K562 (cell line): ENCODE measurements around the gene SLC2A4. TPM values are rescaled to one million over a fixed set of nuclear protein-coding genes. Genes with fewer than 3 reads are reported as not detected.

Source experiments
- ATAC-seq: fragments of 200-7000 bp; cut with Tn5 transposase; 3 replicates; pipeline ENCODE4 v1.9.1; 2020; ENCODE audit warnings: moderate library complexity
- BruUV-seq: library from RNA; stranded (reverse); fragments of 400-500 nt; replicated peaks from 2 replicates; lab custom pipeline; 2021; lab: Mats Ljungman, UMichigan
- CTCF ChIA-PET: fragments of 300-600 bp; formaldehyde crosslinking; extraction: SDS; loops from one replicate; lab custom pipeline; 2021; ENCODE audit warnings: low intra/inter-chr PET ratio; lab: Yijun Ruan, JAX
- POLR2A ChIA-PET: fragments of 300-600, 350-650 bp; sonication (Branson Sonifier 250); formaldehyde crosslinking; extraction: SDS; loops from one replicate; lab custom pipeline; 2021; ENCODE audit warnings: antibody characterized with exemption, inconsistent platforms; lab: Yijun Ruan, JAX
- DNase-seq, 4 experiments: peaks; one replicate each; pipeline versions ENCODE4 v3.0.0 to v3.0.0-alpha.2; 2011 to 2018; ENCODE audit warnings: low spot score in 3 of 4, mixed read lengths in 3 of 4; ENCODE audit errors: extremely low read depth in 1 of 4
- FAIRE-seq: peaks from 2 replicates; lab custom pipeline; 2011; peaks lifted over from hg19 to GRCh38; lab: Jason Lieb, UNC
- H2AFZ ChIP-seq: 2 replicates; pipeline ENCODE4 v1.6.0; 2011; ENCODE audit warnings: low read depth, low read length, control low read depth, inconsistent platforms
- H3K27ac ChIP-seq: fragments of 200-600 bp; 3 replicates; pipeline ENCODE4 v1.8.0; 2011; ENCODE audit warnings: low read depth, mild to moderate bottlenecking, control low read depth, inconsistent platforms, low read length, moderate library complexity, mixed read lengths; ENCODE audit errors: extremely low read depth
- H3K27me3 ChIP-seq, 2 experiments: fragments of 300-600 bp in 1 of 2; 2 replicates in 1 of 2; 3 replicates in 1 of 2; pipeline versions ENCODE4 v1.6.0 to v1.8.0; 2011; ENCODE audit warnings: inconsistent platforms in 2 of 2, low read length in 2 of 2, mild to moderate bottlenecking in 1 of 2, mixed read lengths in 1 of 2, moderate library complexity in 1 of 2; ENCODE audit not compliant: control insufficient read depth in 2 of 2, insufficient read depth in 2 of 2
- H3K36me3 ChIP-seq: fragments of 300-600 bp; 3 replicates; pipeline ENCODE4 v1.8.0; 2011; ENCODE audit warnings: mild to moderate bottlenecking, low read length, inconsistent platforms; ENCODE audit not compliant: control insufficient read depth, insufficient read depth
- H3K4me1 ChIP-seq, 2 experiments: fragments of 200-600 bp in 1 of 2; replicated peaks in 1 of 2; 2 replicates in 1 of 2; 3 replicates in 1 of 2; pipeline versions ENCODE4 v1.5.1 to v1.8.0; 2011; ENCODE audit warnings: inconsistent platforms in 2 of 2, low read length in 2 of 2, mild to moderate bottlenecking in 1 of 2, mixed read lengths in 1 of 2, moderate library complexity in 1 of 2; ENCODE audit not compliant: control insufficient read depth in 2 of 2, insufficient read depth in 2 of 2
- H3K4me2 ChIP-seq: 2 replicates; pipeline ENCODE4 v1.6.1; 2011; ENCODE audit warnings: low read length, control low read depth, inconsistent platforms, mixed read lengths; ENCODE audit not compliant: insufficient read depth
- H3K4me3 ChIP-seq: fragments of 200-600 bp; sonication (generic), shearing (Covaris generic); 2 replicates; pipeline ENCODE4 v1.5.1; 2016; ENCODE audit warnings: control low read depth, inconsistent platforms
- H3K79me2 ChIP-seq: fragments of 200-600 bp; 3 replicates; pipeline ENCODE4 v1.8.0; 2011; ENCODE audit warnings: low read length, inconsistent platforms; ENCODE audit not compliant: control insufficient read depth, insufficient read depth
- H3K9ac ChIP-seq, 2 experiments: 2 replicates each; pipeline versions ENCODE4 v1.6.0 to v1.6.1; 2011; ENCODE audit warnings: low read depth in 2 of 2, low read length in 2 of 2, control low read depth in 1 of 2, inconsistent platforms in 1 of 2, mild to moderate bottlenecking in 1 of 2, mixed read lengths in 1 of 2; ENCODE audit not compliant: insufficient read depth in 1 of 2
- H3K9me1 ChIP-seq: one replicate; pipeline ENCODE4 v1.6.0; 2011; ENCODE audit warnings: inconsistent platforms, mild to moderate bottlenecking, low read length, moderate library complexity; ENCODE audit not compliant: control insufficient read depth, insufficient read depth
- H3K9me3 ChIP-seq: replicated peaks from 2 replicates; pipeline ENCODE4 v1.5.1; 2011; ENCODE audit warnings: low read depth, low read length, inconsistent platforms; ENCODE audit not compliant: control insufficient read depth, insufficient read depth
- H4K20me1 ChIP-seq: replicated peaks from 2 replicates; pipeline ENCODE4 v1.6.1; 2011; ENCODE audit warnings: low read length, inconsistent platforms, mixed read lengths; ENCODE audit not compliant: control insufficient read depth, insufficient read depth
- ASH1L ChIP-seq: fragments of 450-650 bp; IDR thresholded peaks from 2 replicates; pipeline ENCODE4 v1.6.1; 2018; ENCODE audit warnings: borderline replicate concordance, mild to moderate bottlenecking, low read depth; ENCODE audit not compliant: partially characterized antibody
- ETS1 ChIP-seq: conservative IDR thresholded peaks from 2 replicates; pipeline ENCODE4 v1.6.1; 2011; ENCODE audit warnings: low read depth, mild to moderate bottlenecking, low read length; ENCODE audit not compliant: control insufficient read depth
- LARP7 ChIP-seq: fragments of 450-650 bp; IDR thresholded peaks from 2 replicates; pipeline ENCODE4 v1.6.1; 2016
- MAFK ChIP-seq: IDR thresholded peaks from 2 replicates; pipeline ENCODE4 v1.6.1; 2011; ENCODE audit warnings: low read length, improper control_type of control experiment
- MYC ChIP-seq, 2 experiments: fragments of 250-450 bp in 1 of 2; sonication (Bioruptor Pico) in 1 of 2; IDR thresholded peaks; 2 replicates each; pipeline versions ENCODE4 v1.5.1 to v1.6.1; 2012 to 2021; ENCODE audit warnings: low read depth in 2 of 2, borderline replicate concordance in 1 of 2, improper control_type of control experiment in 1 of 2, low read length in 1 of 2, mild to moderate bottlenecking in 1 of 2, moderate library complexity in 1 of 2
- NCOR1 ChIP-seq: fragments of 450-650 bp; IDR thresholded peaks from 2 replicates; pipeline ENCODE4 v1.6.1; 2016; ENCODE audit warnings: mild to moderate bottlenecking, moderate library complexity
- POLR2A ChIP-seq: fragments of 450-650 bp; conservative IDR thresholded peaks from 2 replicates; pipeline ENCODE4 v1.6.1; 2016
- RFX1 ChIP-seq: fragments of 450-650 bp; IDR thresholded peaks from 2 replicates; pipeline ENCODE4 v1.6.1; 2016; ENCODE audit warnings: mild to moderate bottlenecking, moderate library complexity
- RHOXF2B ChIP-seq: fragments of 250-450 bp; sonication (Bioruptor Pico); conservative IDR thresholded peaks from 2 replicates; pipeline ENCODE4 v1.5.1; 2021
- TOE1 ChIP-seq, 2 experiments: fragments of 450-650 bp in 1 of 2; sonication (generic) in 1 of 2; formaldehyde crosslinking in 1 of 2; IDR thresholded peaks; 2 replicates each; pipeline versions ENCODE4 v1.7.1 to v1.8.0; 2016 to 2022; ENCODE audit warnings: borderline replicate concordance in 2 of 2, mild to moderate bottlenecking in 2 of 2, antibody characterized with exemption in 1 of 2, inconsistent platforms in 1 of 2, low read depth in 1 of 2, missing genetic modification reagents in 1 of 2, moderate library complexity in 1 of 2
- ZC3H11A ChIP-seq: IDR thresholded peaks from 2 replicates; pipeline ENCODE4 v1.6.1; 2012; ENCODE audit warnings: low read depth, low read length, improper control_type of control experiment
- ZEB2 ChIP-seq: fragments of 450-650 bp; IDR thresholded peaks from 2 replicates; pipeline ENCODE4 v1.6.1; 2016
- ZFPM2 ChIP-seq: fragments of 250-450 bp; sonication (Bioruptor Pico); IDR thresholded peaks from 2 replicates; pipeline ENCODE4 v1.5.1; 2022; ENCODE audit warnings: mild to moderate bottlenecking
- ZNF140 ChIP-seq: fragments of 250-450 bp; sonication (Bioruptor Pico); IDR thresholded peaks from 2 replicates; pipeline ENCODE4 v1.8.0; 2021; ENCODE audit warnings: moderate library complexity, mild to moderate bottlenecking, inconsistent platforms
- ZNF707 ChIP-seq: fragments of 250-450 bp; sonication (Bioruptor Pico); conservative IDR thresholded peaks from 2 replicates; pipeline ENCODE4 v1.8.0; 2022; ENCODE audit warnings: inconsistent platforms, mild to moderate bottlenecking, moderate library complexity
- WGBS: fragments of 100-300 bp; shearing (Covaris generic); methylation state at CpG from one replicate; pipeline ENCODE4 v1.1.6; 2016; ENCODE audit warnings: low coverage, mixed read lengths; ENCODE audit not compliant: insufficient coverage; ENCODE audit errors: missing lambda C conversion rate; 5-methylcytosine and 5-hydroxymethylcytosine counted together
- in situ Hi-C: fragments of 300-500 bp; cut with MboI; formaldehyde crosslinking; loops from 4 replicates; pipeline ENCODE4 v1.15.0; 2018; ENCODE audit warnings: inconsistent platforms, mixed read lengths
- intact Hi-C: fragments of 100-400 bp; cut with micrococcal nuclease; formaldehyde crosslinking; loops from 2 replicates; pipeline ENCODE4 v1.14.2; 2022
- polyA plus RNA-seq, 8 experiments: library from polyadenylated mRNA; depleted of rRNA in 4 of 8; stranded (reverse) in 5 of 8; unstranded in 3 of 8; fragments of >200 nt; fragmentation: Nextera tagmentation in 2 of 8; fragmentation: Illumina TruSeq in 1 of 8; extraction: Ambion mirVana in 2 of 8; extraction: Trizol in 1 of 8; gene quantifications; 2 replicates each; pipeline versions ENCODE4 v1.2.1 to v1.2.3, GENCODE V29; 2011 to 2014; ENCODE audit warnings: inconsistent platforms in 1 of 8, missing spikeins in 1 of 8
- total RNA-seq, 7 experiments: library from RNA; depleted of rRNA in 6 of 7; stranded (reverse); fragments of >200 nt in 6 of 7; fragmentation: Illumina TruSeq in 2 of 7; extraction: Trizol in 2 of 7; gene quantifications; 2 replicates each; pipeline versions ENCODE4 v1.2.1 to v1.2.3, GENCODE V29; 2011 to 2021; ENCODE audit warnings: low replicate concordance in 1 of 7
- TF ChIP-seq, protein P1 (sequence below), 2 experiments: fragments of 450-650 bp in 1 of 2; IDR thresholded peaks; 2 replicates each; pipeline ENCODE4 v1.6.1; 2011 to 2017; ENCODE audit warnings: low read depth in 2 of 2, antibody characterized with exemption in 1 of 2, borderline replicate concordance in 1 of 2, low read length in 1 of 2, mild to moderate bottlenecking in 1 of 2, mixed read lengths in 1 of 2; ENCODE audit not compliant: control insufficient read depth in 1 of 2
- TF ChIP-seq, protein P2 (sequence below): fragments of 250-450 bp; sonication (Bioruptor Pico); IDR thresholded peaks from 2 replicates; pipeline ENCODE4 v1.8.0; 2022; ENCODE audit warnings: inconsistent platforms, mild to moderate bottlenecking, moderate library complexity, borderline replicate concordance

SLC2A4 gene
- total and polyA plus RNA-seq, 9 of the 15 experiments (the other 6 are each of a cell fraction or from before 2014, with no cell fraction given) = 0.74 to 3.5 (median 1.6) TPM

GRCh38 chr17:7285679-7286078 is 4.2 kb downstream of the SLC2A4 start:
- no TSS peak for BruUV-seq
- 0 out of 3 replicates have a peak, but pooled peaks cover 3% of the 10 kb centered on the region for H3K36me3 ChIP-seq
- ChIA-PET CTCF (no interaction called here), POLR2A (interaction anchor here (0.6 to 1.8 kb wide), 4 partner anchors 11 to 295 kb away, joined by 3 to 13 read pairs (median 5); no protein-coding TSS in a partner anchor)
- no peaks in the 10 kb centered on the region for H3K9me3 ChIP-seq
- H3K9ac ChIP-seq = no peak overlapping the region
- peaks cover 15 to 48% of the 10 kb centered on the region in 2 experiments; a peak in 4 of 5 replicates for H3K4me1 ChIP-seq
- H3K27ac ChIP-seq = no peak overlapping the region
- in situ Hi-C loops = no loop called here
- no peak overlapping the region for H3K4me3 ChIP-seq
- DNase-seq (no peak), ATAC-seq (no peak), FAIRE-seq (no peak)
- H2AFZ ChIP-seq = no peak overlapping the region
- H3K79me2 ChIP-seq = no peaks in the 10 kb centered on the region; the same call in 2 of the 3 replicates
- intact Hi-C loops = no loop called here
- no peak overlapping the region for H3K4me2 ChIP-seq
- H3K9me1 ChIP-seq = no peaks in the 10 kb centered on the region
- H4K20me1 ChIP-seq = no peaks in the 10 kb centered on the region; the same call in 1 of the 2 replicates
- WGBS = 78% methylated on average over 11 of the region's 12 CpGs
- no peak for TF ChIP-seq RFX1
- no peak for TF ChIP-seq ZC3H11A
- no peak for TF ChIP-seq MYC (IDR thresholded peaks at IDR 0.05; ENCODE audit: low read depth, low read length)
- no peak for TF ChIP-seq MYC (CRISPR knock-in tag; IDR thresholded peaks at IDR 0.05; ENCODE audit: borderline replicate concordance, low read depth)
- no peak for TF ChIP-seq ZFPM2 (CRISPR knock-in tag)
- TF ChIP-seq, protein P1, sequence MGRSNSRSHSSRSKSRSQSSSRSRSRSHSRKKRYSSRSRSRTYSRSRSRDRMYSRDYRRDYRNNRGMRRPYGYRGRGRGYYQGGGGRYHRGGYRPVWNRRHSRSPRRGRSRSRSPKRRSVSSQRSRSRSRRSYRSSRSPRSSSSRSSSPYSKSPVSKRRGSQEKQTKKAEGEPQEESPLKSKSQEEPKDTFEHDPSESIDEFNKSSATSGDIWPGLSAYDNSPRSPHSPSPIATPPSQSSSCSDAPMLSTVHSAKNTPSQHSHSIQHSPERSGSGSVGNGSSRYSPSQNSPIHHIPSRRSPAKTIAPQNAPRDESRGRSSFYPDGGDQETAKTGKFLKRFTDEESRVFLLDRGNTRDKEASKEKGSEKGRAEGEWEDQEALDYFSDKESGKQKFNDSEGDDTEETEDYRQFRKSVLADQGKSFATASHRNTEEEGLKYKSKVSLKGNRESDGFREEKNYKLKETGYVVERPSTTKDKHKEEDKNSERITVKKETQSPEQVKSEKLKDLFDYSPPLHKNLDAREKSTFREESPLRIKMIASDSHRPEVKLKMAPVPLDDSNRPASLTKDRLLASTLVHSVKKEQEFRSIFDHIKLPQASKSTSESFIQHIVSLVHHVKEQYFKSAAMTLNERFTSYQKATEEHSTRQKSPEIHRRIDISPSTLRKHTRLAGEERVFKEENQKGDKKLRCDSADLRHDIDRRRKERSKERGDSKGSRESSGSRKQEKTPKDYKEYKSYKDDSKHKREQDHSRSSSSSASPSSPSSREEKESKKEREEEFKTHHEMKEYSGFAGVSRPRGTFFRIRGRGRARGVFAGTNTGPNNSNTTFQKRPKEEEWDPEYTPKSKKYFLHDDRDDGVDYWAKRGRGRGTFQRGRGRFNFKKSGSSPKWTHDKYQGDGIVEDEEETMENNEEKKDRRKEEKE (IDR thresholded peaks at IDR 0.05; ENCODE audit: borderline replicate concordance in 1 of 2, control insufficient read depth in 1 of 2, low read depth in 2 of 2, low read length in 1 of 2) = no peak
- TF ChIP-seq ASH1L = no peak
- no peak for TF ChIP-seq POLR2A
- no peak for TF ChIP-seq ZNF707 (CRISPR knock-in tag)
- TF ChIP-seq NCOR1 = no peak
- TF ChIP-seq, protein P2, sequence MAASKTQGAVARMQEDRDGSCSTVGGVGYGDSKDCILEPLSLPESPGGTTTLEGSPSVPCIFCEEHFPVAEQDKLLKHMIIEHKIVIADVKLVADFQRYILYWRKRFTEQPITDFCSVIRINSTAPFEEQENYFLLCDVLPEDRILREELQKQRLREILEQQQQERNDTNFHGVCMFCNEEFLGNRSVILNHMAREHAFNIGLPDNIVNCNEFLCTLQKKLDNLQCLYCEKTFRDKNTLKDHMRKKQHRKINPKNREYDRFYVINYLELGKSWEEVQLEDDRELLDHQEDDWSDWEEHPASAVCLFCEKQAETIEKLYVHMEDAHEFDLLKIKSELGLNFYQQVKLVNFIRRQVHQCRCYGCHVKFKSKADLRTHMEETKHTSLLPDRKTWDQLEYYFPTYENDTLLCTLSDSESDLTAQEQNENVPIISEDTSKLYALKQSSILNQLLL = no peak
- no peak for TF ChIP-seq MAFK
- TF ChIP-seq ETS1 = no peak
- TF ChIP-seq ZNF140 (CRISPR knock-in tag) = no peak
- TF ChIP-seq ZEB2 = no peak
- TF ChIP-seq TOE1 (IDR thresholded peaks at IDR 0.05; ENCODE audit: borderline replicate concordance) = no peak
- no peak for TF ChIP-seq TOE1 (CRISPR knock-in tag; IDR thresholded peaks at IDR 0.05; ENCODE audit: borderline replicate concordance, low read depth)
- TF ChIP-seq RHOXF2B (CRISPR knock-in tag) = no peak
- TF ChIP-seq LARP7 = no peak
- H3K27me3 ChIP-seq = no peaks in the 10 kb centered on the region
